Dedifferentiated amniotic fluid mesenchymal stem cell (primary cell): ENCODE measurements around the gene THUMPD3.

ENCODE experiments used
- DNase-seq: peaks from one replicate; pipeline ENCODE4 v3.0.0-alpha.2; 2016; ENCODE audit errors: extremely low spot score

THUMPD3 gene

DNA sequence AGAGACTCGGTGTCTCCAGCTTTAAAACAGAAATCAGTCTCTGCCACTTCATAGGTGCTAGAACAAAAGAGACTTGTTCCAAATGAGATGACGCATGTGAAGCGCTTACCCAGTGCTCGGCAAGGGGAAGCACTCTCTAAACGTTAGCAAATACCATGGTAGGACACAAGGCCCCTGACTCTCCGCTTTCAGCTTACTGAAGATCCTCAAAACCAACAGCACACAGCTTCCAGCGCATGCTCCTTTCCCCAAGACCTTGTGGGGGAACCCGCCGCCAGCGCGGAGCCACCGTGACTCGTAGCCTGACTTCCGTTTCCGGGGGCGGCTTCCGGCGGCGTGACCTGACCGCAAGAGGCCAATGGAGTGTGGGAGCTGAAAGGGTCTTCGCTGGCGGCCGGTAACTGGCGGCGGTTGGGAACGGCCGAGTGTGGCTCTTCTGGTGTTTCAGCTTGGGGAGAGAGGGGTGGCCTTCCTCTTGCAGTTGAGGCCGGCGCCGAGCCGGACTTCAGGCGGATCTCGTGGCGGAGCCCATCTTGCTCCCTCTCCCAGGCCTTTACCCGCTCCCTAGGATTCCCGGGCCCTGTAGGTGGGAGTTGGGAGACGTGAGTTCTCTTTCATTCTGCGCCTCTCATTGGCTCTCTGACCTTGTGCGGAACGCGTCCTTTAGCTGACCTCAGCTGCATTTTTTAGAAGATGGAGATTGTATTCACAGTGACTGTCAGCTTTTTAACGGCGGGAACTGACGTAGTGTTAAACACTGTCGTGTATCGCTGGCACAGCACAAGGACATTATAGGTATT lies at the start of gene THUMPD3:
THUMPD3 (plus strand) TSS at position 324 of the 800 bp plus-strand sequence. CDS start 2,015 bp downstream, outside the sequence.
- DNase-seq, result peak; percentile 81

GRCh38 chr3:9314796-9315195 lies 48.1 kb upstream of the THUMPD3 start:
- no peak for DNase-seq

DNA sequence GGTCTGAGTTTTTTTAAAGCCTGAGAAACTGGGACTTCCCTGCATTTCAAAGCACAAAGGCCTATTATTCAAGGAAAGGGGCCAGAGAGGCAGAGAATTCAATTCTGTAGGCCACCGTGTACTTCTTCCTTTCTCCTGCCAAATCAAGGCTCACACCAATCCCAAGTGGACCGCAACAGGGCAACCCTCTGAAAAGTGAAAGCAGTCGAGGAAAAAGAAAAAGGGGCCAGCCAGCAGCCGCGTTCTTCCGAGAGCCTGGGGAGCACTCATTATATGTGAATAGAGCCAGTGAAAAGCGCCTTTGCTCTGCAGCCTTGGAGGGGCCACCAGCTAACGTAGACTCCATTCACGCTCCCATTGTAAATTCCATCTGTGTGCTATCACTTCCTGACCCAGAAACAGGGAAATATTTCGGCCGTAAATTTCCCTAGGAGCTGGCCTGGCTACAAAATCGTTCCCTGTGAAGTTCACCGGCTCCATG lies 45.9 kb upstream of the THUMPD3 start:
- DNase-seq, result no peak

- DNase-seq, result no peak
Observed at GRCh38 chr3:9322780-9323179, 40.1 kb upstream of the THUMPD3 start.

GRCh38 chr3:9324944-9325343 lies 37.9 kb upstream of the THUMPD3 start:
- DNase-seq, result no peak

DNA sequence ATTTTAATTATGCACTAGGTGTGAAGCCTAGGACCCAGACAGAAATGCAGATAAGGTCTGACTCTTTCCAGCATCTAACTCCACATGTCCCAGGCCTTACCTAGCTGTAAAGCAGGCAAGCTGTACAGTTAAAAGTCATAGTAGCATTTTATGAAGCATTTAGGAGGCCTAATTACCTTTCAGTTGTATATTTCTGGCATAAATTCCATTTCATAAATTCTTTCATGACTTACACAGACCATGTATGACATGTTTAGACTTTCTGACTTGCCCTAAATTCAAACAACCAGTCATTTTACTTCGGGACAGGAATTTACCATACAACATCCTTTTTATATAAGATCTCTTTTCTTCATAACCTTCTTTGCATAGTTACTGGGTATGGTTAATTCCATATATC lies 35.3 kb upstream of the THUMPD3 start:
- no peak for DNase-seq

DNA sequence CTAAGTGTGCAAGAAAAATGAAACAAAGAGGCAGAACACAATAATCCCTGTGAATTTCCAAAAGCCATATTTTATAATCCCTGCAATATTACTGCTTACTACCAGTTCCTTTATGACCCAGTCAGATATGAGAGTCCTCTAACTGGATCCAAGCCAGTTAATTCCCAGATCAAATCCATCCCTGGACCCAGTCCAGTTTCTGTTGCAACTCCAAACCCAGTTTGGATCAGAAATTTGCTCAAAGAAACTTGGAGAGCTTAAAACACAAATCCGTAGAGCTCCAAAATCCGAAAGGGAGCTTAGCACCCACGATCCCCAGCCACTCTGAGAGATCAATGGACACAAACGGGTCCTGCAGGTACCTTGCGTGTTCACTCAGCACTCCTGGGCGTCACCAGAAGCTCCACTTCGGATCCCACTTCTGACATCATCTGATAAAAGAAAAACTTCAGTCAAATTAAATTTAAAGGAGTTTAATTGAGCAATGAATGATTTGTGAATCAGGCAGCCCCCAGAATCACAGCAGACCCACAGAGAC lies 32.6 kb upstream of the THUMPD3 start:
- DNase-seq, result no peak

DNA sequence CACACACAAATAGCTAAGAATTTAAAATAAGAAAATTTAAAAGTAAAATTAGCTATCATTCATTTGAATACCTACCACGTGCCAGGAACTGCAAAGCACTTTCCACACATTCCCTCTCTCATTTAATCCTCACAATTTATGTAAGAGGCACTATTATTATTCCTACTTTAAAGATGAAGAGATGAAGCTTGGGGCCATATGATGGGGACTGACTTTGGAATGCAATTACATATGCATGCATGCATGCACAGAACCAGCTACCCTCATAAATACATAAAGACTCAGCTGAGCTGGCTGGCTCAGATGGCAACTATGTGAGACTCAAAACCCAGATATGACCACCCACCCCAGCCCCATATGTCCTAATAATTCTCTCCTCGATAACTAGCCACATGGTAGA lies 31.7 kb upstream of the THUMPD3 start:
- no peak for DNase-seq

DNA sequence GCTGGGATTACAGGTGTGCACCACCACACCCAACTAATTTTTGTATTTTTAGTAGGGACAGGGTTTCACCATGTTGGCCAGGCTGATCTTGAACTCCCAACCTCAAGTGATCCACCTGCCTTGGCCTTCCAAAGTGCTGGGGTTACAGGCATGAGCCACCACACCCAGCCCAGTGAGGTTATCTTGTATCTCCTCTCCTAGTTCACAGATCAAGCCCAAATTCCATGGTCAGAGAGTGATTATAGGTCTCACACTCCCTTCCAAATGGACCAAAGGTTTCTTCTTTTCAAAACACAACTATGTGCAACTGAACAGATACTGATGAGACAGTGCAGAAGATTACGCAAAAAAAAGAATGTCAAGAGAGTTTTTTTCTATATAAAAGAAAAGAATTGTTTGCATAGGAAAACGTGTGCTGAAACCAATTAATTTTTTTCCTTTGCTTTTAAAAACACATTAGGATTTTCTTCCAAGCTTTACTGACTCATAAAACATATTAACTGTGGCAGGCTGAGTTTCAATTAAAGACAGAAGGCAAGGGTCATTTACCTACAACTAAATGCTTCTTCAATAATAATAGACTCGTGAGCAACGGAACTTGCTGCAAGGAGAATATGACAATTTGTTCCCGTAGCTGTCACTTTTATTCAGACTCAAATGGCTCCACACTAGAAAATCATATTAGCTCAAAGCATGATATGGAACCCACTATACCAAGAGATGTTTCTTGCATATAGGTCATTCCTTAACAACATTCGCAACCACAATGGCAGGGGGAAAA lies 30.4 kb upstream of the THUMPD3 start:
- DNase-seq, result no peak

- DNase-seq, result no peak
Observed at GRCh38 chr3:9339761-9340471, 22.9 kb upstream of the THUMPD3 start.

DNA sequence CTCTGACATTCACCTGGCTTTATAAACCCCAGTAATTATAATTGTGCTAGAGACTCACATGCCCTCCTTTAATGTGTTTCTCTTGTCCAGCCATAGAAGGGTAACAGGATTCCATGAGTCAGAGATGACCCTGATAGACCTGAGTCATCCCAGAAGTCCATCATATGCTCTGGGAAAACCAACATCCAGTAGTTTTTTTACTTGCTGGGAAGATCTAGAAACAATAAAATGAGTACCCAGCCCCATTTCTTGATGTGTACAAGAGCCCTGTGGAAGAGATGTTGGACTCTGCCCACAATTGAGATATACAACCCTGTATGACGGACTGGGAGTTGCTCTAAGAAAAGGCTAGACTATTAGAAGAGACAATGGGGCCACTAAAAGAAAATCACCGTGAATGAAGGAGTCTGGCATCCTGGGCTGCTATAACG lies 22.4 kb upstream of the THUMPD3 start:
- peak; percentile 33 for DNase-seq

DNA sequence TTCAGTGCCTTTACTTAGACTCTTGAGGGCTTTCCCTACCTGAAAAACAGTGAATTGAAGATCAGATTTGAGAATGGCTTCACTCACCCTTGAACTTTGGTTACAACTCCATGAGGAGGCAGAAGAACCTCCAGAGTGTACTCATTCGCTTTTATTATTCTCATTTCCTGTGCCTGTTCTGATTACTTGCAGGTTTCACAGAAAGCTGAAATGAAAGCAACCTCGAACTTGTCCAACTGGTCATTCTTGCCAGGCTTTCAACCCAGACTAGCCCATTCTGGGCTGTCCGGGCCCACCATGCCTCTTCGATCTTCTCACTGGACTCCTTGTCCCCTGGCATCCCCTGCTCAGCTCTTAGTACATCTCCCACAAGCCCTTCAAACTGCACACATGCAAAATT lies 20.2 kb upstream of the THUMPD3 start:
- DNase-seq, result no peak

GRCh38 chr3:9343115-9343514 lies 19.7 kb upstream of the THUMPD3 start:
- DNase-seq, result no peak

- no peak for DNase-seq
Observed at GRCh38 chr3:9345041-9345440, 17.8 kb upstream of the THUMPD3 start.

GRCh38 chr3:9346141-9346540 lies 16.7 kb upstream of the THUMPD3 start:
- DNase-seq, result no peak

- DNase-seq, result no peak
Observed at GRCh38 chr3:9347081-9347480, 15.8 kb upstream of the THUMPD3 start.

- peak; percentile 25 for DNase-seq
Observed at GRCh38 chr3:9347887-9348286, 15.0 kb upstream of the THUMPD3 start.

DNA sequence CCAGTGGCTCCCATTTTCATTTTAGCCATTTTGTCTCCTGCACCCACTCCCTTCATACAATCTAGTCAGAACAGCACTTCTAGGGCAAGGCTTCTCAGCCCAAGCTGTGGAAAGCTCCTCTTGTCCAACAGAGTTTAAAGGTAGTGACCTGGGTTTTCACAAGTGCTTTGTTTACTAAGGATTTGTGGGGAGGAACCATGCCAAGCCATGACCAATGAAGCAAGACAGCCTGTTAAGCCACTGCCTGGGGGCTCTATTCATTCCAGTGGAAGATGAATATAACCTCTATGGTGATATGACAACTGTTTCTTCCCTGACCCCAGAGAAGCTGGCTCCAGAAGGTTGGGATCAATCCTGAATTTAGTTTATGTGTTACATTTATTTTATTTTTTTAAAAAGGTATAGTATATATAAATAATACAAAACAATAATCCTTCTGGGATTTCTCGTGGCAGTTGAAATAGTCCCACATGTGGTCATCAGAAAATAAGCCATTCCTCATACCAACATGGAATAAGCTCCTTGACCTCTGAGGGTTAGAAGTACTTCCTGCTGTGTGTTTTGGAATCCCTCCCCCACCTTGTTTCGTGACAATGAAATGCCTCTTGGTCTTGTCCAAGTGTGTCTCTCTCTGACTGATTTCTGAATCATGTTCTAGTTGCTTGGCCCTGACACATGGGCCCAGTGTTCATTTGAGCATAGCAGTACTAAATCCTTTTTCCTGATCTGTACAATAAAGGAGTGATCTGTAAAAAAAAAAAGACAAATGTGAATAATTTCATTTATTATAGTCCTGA lies 13.3 kb upstream of the THUMPD3 start:
- peak; percentile 81 for DNase-seq

DNA sequence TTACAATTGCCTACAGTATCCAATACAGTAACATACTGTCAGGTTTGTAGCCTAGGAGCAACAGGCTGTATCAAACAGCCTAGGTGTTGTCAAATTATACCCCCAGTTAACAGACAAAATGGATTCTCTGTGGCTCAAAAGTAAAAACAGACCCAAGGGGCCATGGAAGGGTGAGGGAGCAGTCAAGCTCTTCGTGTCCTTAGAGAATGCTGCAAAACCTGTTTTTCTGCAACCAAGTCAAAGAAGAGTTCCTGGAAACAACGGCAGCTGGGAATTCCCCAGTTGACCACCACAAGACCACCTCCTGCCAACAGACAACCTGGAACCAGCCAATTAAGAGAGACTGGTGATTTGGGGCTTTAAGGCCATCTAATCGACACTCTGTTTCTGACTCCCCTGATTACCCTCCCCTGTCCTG lies 11.1 kb upstream of the THUMPD3 start:
- DNase-seq, result no peak

GRCh38 chr3:9352917-9353752 lies 9.7 kb upstream of the THUMPD3 start:
- DNase-seq, result peak; percentile 82
